Measurements from ENCODE around the gene MSX2.

Gene MSX2

DNA sequence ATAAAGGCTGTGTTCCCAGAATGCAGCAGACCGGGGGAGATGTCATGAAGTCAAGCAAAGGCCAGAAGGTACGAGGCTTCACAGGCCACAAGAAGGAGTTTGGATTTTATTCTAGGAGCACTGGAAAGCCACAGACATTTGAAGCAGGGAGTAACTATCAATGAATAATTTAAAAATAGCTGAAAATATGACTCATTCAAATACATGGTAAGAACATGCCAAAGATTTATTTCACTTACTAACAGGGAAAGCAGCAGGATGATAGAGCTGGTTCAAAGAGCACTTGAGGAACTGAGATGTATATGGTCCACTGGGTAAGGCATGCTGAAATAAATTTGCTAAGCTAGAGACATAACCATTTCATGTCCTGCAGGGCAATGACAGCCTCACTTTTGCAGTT is 53.2 kb downstream of the MSX2 start:
- DNase-seq (ENCODE audit: low spot score in 2 of 2) (no peak), ATAC-seq (replicated peaks; ENCODE audit: extremely low read depth, poor library complexity, severe bottlenecking) (no peak)
- no peak overlapping the region for H3K4me3 Mint-ChIP-seq
- H3K4me1 Mint-ChIP-seq, result no peaks in the 10 kb centered on the region
- no peaks in the 10 kb centered on the region for H3K27me3 Mint-ChIP-seq
- no peak overlapping the region for H3K27ac Mint-ChIP-seq (ENCODE audit: low read depth)
- H3K9me3 Mint-ChIP-seq, result no peaks in the 10 kb centered on the region
- no peaks in the 10 kb centered on the region for H3K36me3 Mint-ChIP-seq (ENCODE audit: insufficient read depth)

Measured in central memory CD8-positive, alpha-beta T cell (primary cell).